ENCODE data around the gene CD74.

The CD74 gene

GRCh38 chr5:150412319-150413175, at the start of gene CD74:
TSS of gene CD74 (minus strand) at chr5:150412910. CDS start at chr5:150412749, 161 bp downstream.
- no peak for TF ChIP-seq CTCF (conservative IDR thresholded peaks at IDR 0.05; ENCODE audit: low read length)
- peak; percentile 17 for DNase-seq (ENCODE audit: low read depth)
- no peak within 1 kb of the TSS for H3K4me3 ChIP-seq (ENCODE audit: low read length)

- no peak for DNase-seq (ENCODE audit: low read depth)
- no peak for TF ChIP-seq CTCF (conservative IDR thresholded peaks at IDR 0.05; ENCODE audit: low read length)
- no peak overlapping the region for H3K4me3 ChIP-seq (ENCODE audit: low read length)
These were observed 48.5 kb upstream of the CD74 start for GRCh38 chr5:150461231-150461630.

- no peak for TF ChIP-seq CTCF (conservative IDR thresholded peaks at IDR 0.05; ENCODE audit: low read length)
- DNase-seq (ENCODE audit: low read depth) = no peak
- H3K4me3 ChIP-seq (ENCODE audit: low read length) = no peak overlapping the region
These were observed 48.1 kb upstream of the CD74 start for GRCh38 chr5:150460781-150461180.

GRCh38 chr5:150458802-150459557, 46.3 kb upstream of the CD74 start:
- DNase-seq (ENCODE audit: low read depth) = peak; percentile 59
- H3K4me3 ChIP-seq (ENCODE audit: low read length) = peak overlapping the region; percentile 33; the same call in 1 of the 2 replicates

GRCh38 chr5:150457562-150458240, 45.0 kb upstream of the CD74 start:
- DNase-seq (ENCODE audit: low read depth) = no peak
- H3K4me3 ChIP-seq (ENCODE audit: low read length) = no peak overlapping the region
- no peak for TF ChIP-seq CTCF (conservative IDR thresholded peaks at IDR 0.05; ENCODE audit: low read length)

More at GRCh38 chr5:150458802-150459557, 46.3 kb upstream of the CD74 start:
- TF ChIP-seq CTCF (conservative IDR thresholded peaks at IDR 0.05; ENCODE audit: low read length) = peak; percentile 67

- no peak for DNase-seq (ENCODE audit: low read depth)
- no peak for TF ChIP-seq CTCF (conservative IDR thresholded peaks at IDR 0.05; ENCODE audit: low read length)
- H3K4me3 ChIP-seq (ENCODE audit: low read length) = no peak overlapping the region
These were observed 44.4 kb upstream of the CD74 start for GRCh38 chr5:150457121-150457520.

Measured in AG10803 (cell line).